ENCODE data around the gene ADSL. TPM values are rescaled to one million over a fixed set of nuclear protein-coding genes. Genes with fewer than 3 reads are reported as not detected.
"Not testable (repeated sequence)": the region's sequence is repeated elsewhere in the genome, so short reads cannot be mapped to it uniquely, and the experiment has no call there.

Gene ADSL
- total and polyA plus RNA-seq, 2 donors, result 58.0 to 104 TPM

- no peaks in the 10 kb centered on the region for H3K27me3 ChIP-seq (ENCODE audit: control insufficient read depth in 2 of 2, insufficient read depth in 1 of 2, low read length in 1 of 2)
- WGBS, result 95% methylated on average over 9 of the region's 9 CpGs
- no peak overlapping the region for H3K27ac ChIP-seq (ENCODE audit: low read depth in 1 of 2, low read length in 1 of 2)
Measured at GRCh38 chr22:40310081-40310767, 36.1 kb upstream of the ADSL start.

GRCh38 chr22:40310768-40311120 is 35.6 kb upstream of the ADSL start:
- Histone ChIP-seq H3K4me3 (ENCODE audit: low read length in 2 of 2) (no peak overlapping the region), H3K36me3 (ENCODE audit: control insufficient read depth in 2 of 2, insufficient read depth in 2 of 2, low read length in 1 of 2) (peaks cover 73 to 89% of the 10 kb centered on the region in 2 donors), H3K27ac (ENCODE audit: low read depth in 1 of 2, low read length in 1 of 2) (no peak overlapping the region), H3K27me3 (ENCODE audit: control insufficient read depth in 2 of 2, insufficient read depth in 1 of 2, low read length in 1 of 2) (no peaks in the 10 kb centered on the region), H3K9me3 (ENCODE audit: control insufficient read depth in 2 of 2, insufficient read depth in 1 of 2, low read length in 1 of 2) (no peaks in the 10 kb centered on the region), H3K4me1 (ENCODE audit: control insufficient read depth in 2 of 2, insufficient read depth in 2 of 2, low read length in 2 of 2) (peaks cover 0 to 3% of the 10 kb centered on the region in 2 donors)
- WGBS, result 97% methylated on average over 5 of the region's 5 CpGs
- no peak for DNase-seq (ENCODE audit: low read depth in 6 of 9, low spot score in 9 of 9)

More at GRCh38 chr22:40310081-40310767, 36.1 kb upstream of the ADSL start:
- H3K4me1 ChIP-seq (ENCODE audit: control insufficient read depth in 2 of 2, insufficient read depth in 2 of 2, low read length in 2 of 2), result peaks cover 0 to 3% of the 10 kb centered on the region in 2 donors
- H3K9me3 ChIP-seq (ENCODE audit: control insufficient read depth in 2 of 2, insufficient read depth in 1 of 2, low read length in 1 of 2), result no peaks in the 10 kb centered on the region
- peaks cover 72 to 89% of the 10 kb centered on the region in 2 donors for H3K36me3 ChIP-seq (ENCODE audit: control insufficient read depth in 2 of 2, insufficient read depth in 2 of 2, low read length in 1 of 2)
- DNase-seq (ENCODE audit: low read depth in 6 of 9, low spot score in 9 of 9), result no peak
- no peak overlapping the region for H3K4me3 ChIP-seq (ENCODE audit: low read length in 2 of 2)

GRCh38 chr22:40311646-40312045 is 34.7 kb upstream of the ADSL start:
- WGBS, result 98% methylated on average over 12 of the region's 12 CpGs
- H3K27ac ChIP-seq (ENCODE audit: low read depth in 1 of 2, low read length in 1 of 2); H3K4me1 ChIP-seq (ENCODE audit: control insufficient read depth in 2 of 2, insufficient read depth in 2 of 2, low read length in 2 of 2): not testable (repeated sequence)

GRCh38 chr22:40312050-40312449 is 34.2 kb upstream of the ADSL start:
- Histone ChIP-seq H3K4me1 (ENCODE audit: control insufficient read depth in 2 of 2, insufficient read depth in 2 of 2, low read length in 2 of 2) (peaks cover 0 to 3% of the 10 kb centered on the region in 2 donors), H3K9me3 (ENCODE audit: control insufficient read depth in 2 of 2, insufficient read depth in 1 of 2, low read length in 1 of 2) (no peaks in the 10 kb centered on the region), H3K27ac (ENCODE audit: low read depth in 1 of 2, low read length in 1 of 2) (no peak overlapping the region), H3K4me3 (ENCODE audit: low read length in 2 of 2) (no peak overlapping the region), H3K27me3 (ENCODE audit: control insufficient read depth in 2 of 2, insufficient read depth in 1 of 2, low read length in 1 of 2) (no peaks in the 10 kb centered on the region), H3K36me3 (ENCODE audit: control insufficient read depth in 2 of 2, insufficient read depth in 2 of 2, low read length in 1 of 2) (peaks cover 80 to 98% of the 10 kb centered on the region in 2 donors)
- whole genome bisulfite sequencing, result 99% methylated on average over 2 of the region's 2 CpGs
- DNase-seq (ENCODE audit: low read depth in 6 of 9, low spot score in 9 of 9), result no peak

More at GRCh38 chr22:40311646-40312045, 34.7 kb upstream of the ADSL start:
- H3K9me3 ChIP-seq (ENCODE audit: control insufficient read depth in 2 of 2, insufficient read depth in 1 of 2, low read length in 1 of 2); DNase-seq (ENCODE audit: low read depth in 6 of 9, low spot score in 9 of 9); H3K27me3 ChIP-seq (ENCODE audit: control insufficient read depth in 2 of 2, insufficient read depth in 1 of 2, low read length in 1 of 2); H3K4me3 ChIP-seq (ENCODE audit: low read length in 2 of 2): not testable (repeated sequence)
- H3K36me3 ChIP-seq (ENCODE audit: control insufficient read depth in 2 of 2, insufficient read depth in 2 of 2, low read length in 1 of 2), result peaks cover 82 to 97% of the 10 kb centered on the region in 2 donors

GRCh38 chr22:40313007-40313406 is 33.3 kb upstream of the ADSL start:
- peaks cover 0 to 3% of the 10 kb centered on the region in 2 donors for H3K4me1 ChIP-seq (ENCODE audit: control insufficient read depth in 2 of 2, insufficient read depth in 2 of 2, low read length in 2 of 2)
- H3K27ac ChIP-seq (ENCODE audit: low read depth in 1 of 2, low read length in 1 of 2), result no peak overlapping the region
- 98% methylated on average over 2 of the region's 2 CpGs for WGBS
- H3K4me3 ChIP-seq (ENCODE audit: low read length in 2 of 2), result no peak overlapping the region
- no peaks in the 10 kb centered on the region for H3K27me3 ChIP-seq (ENCODE audit: control insufficient read depth in 2 of 2, insufficient read depth in 1 of 2, low read length in 1 of 2)
- no peak for DNase-seq (ENCODE audit: low read depth in 6 of 9, low spot score in 9 of 9)
- no peaks in the 10 kb centered on the region for H3K9me3 ChIP-seq (ENCODE audit: control insufficient read depth in 2 of 2, insufficient read depth in 1 of 2, low read length in 1 of 2)
- H3K36me3 ChIP-seq (ENCODE audit: control insufficient read depth in 2 of 2, insufficient read depth in 2 of 2, low read length in 1 of 2), result peaks cover 77 to 97% of the 10 kb centered on the region in 2 donors

- Histone ChIP-seq H3K36me3 (ENCODE audit: control insufficient read depth in 2 of 2, insufficient read depth in 2 of 2, low read length in 1 of 2) (peaks cover 73 to 93% of the 10 kb centered on the region in 2 donors), H3K9me3 (ENCODE audit: control insufficient read depth in 2 of 2, insufficient read depth in 1 of 2, low read length in 1 of 2) (no peaks in the 10 kb centered on the region), H3K4me3 (ENCODE audit: low read length in 2 of 2) (no peak overlapping the region), H3K27ac (ENCODE audit: low read depth in 1 of 2, low read length in 1 of 2) (no peak overlapping the region), H3K27me3 (ENCODE audit: control insufficient read depth in 2 of 2, insufficient read depth in 1 of 2, low read length in 1 of 2) (no peaks in the 10 kb centered on the region), H3K4me1 (ENCODE audit: control insufficient read depth in 2 of 2, insufficient read depth in 2 of 2, low read length in 2 of 2) (peaks cover 0 to 3% of the 10 kb centered on the region in 2 donors)
- DNase-seq (ENCODE audit: low read depth in 6 of 9, low spot score in 9 of 9), result no peak
Measured at GRCh38 chr22:40314041-40314440, 32.3 kb upstream of the ADSL start.

GRCh38 chr22:40320687-40321086 is 25.6 kb upstream of the ADSL start:
- H3K4me1 ChIP-seq (ENCODE audit: control insufficient read depth in 2 of 2, insufficient read depth in 2 of 2, low read length in 2 of 2), result peaks cover 21 to 32% of the 10 kb centered on the region in 2 donors
- H3K4me3 ChIP-seq (ENCODE audit: low read length in 2 of 2), result no peak overlapping the region
- H3K27ac ChIP-seq (ENCODE audit: low read depth in 1 of 2, low read length in 1 of 2), result no peak overlapping the region
- peaks cover 63 to 78% of the 10 kb centered on the region in 2 donors for H3K36me3 ChIP-seq (ENCODE audit: control insufficient read depth in 2 of 2, insufficient read depth in 2 of 2, low read length in 1 of 2)
- H3K27me3 ChIP-seq (ENCODE audit: control insufficient read depth in 2 of 2, insufficient read depth in 1 of 2, low read length in 1 of 2), result no peaks in the 10 kb centered on the region
- H3K9me3 ChIP-seq (ENCODE audit: control insufficient read depth in 2 of 2, insufficient read depth in 1 of 2, low read length in 1 of 2), result no peaks in the 10 kb centered on the region
- DNase-seq (ENCODE audit: low read depth in 6 of 9, low spot score in 9 of 9), result no peak

GRCh38 chr22:40322021-40322420 is 24.3 kb upstream of the ADSL start:
- 98% methylated on average over 5 of the region's 5 CpGs for WGBS
- Histone ChIP-seq H3K4me1 (ENCODE audit: control insufficient read depth in 2 of 2, insufficient read depth in 2 of 2, low read length in 2 of 2) (peaks cover 22 to 37% of the 10 kb centered on the region in 2 donors), H3K4me3 (ENCODE audit: low read length in 2 of 2) (no peak overlapping the region), H3K27ac (ENCODE audit: low read depth in 1 of 2, low read length in 1 of 2) (no peak overlapping the region), H3K36me3 (ENCODE audit: control insufficient read depth in 2 of 2, insufficient read depth in 2 of 2, low read length in 1 of 2) (peaks cover 51 to 71% of the 10 kb centered on the region in 2 donors), H3K9me3 (ENCODE audit: control insufficient read depth in 2 of 2, insufficient read depth in 1 of 2, low read length in 1 of 2) (no peaks in the 10 kb centered on the region), H3K27me3 (ENCODE audit: control insufficient read depth in 2 of 2, insufficient read depth in 1 of 2, low read length in 1 of 2) (no peaks in the 10 kb centered on the region)
- DNase-seq (ENCODE audit: low read depth in 6 of 9, low spot score in 9 of 9), result no peak

GRCh38 chr22:40322818-40323447 is 23.4 kb upstream of the ADSL start:
- 96% methylated on average over 17 of the region's 17 CpGs for WGBS
- no peak overlapping the region for H3K4me3 ChIP-seq (ENCODE audit: low read length in 2 of 2)
- no peak for DNase-seq (ENCODE audit: low read depth in 6 of 9, low spot score in 9 of 9)
- H3K4me1 ChIP-seq (ENCODE audit: control insufficient read depth in 2 of 2, insufficient read depth in 2 of 2, low read length in 2 of 2), result peaks cover 22 to 43% of the 10 kb centered on the region in 2 donors
- H3K27me3 ChIP-seq (ENCODE audit: control insufficient read depth in 2 of 2, insufficient read depth in 1 of 2, low read length in 1 of 2), result no peaks in the 10 kb centered on the region
- H3K9me3 ChIP-seq (ENCODE audit: control insufficient read depth in 2 of 2, insufficient read depth in 1 of 2, low read length in 1 of 2), result no peaks in the 10 kb centered on the region
- H3K27ac ChIP-seq (ENCODE audit: low read depth in 1 of 2, low read length in 1 of 2), result peak overlapping the region; percentile 89 to 97
- H3K36me3 ChIP-seq (ENCODE audit: control insufficient read depth in 2 of 2, insufficient read depth in 2 of 2, low read length in 1 of 2), result peaks cover 45 to 72% of the 10 kb centered on the region in 2 donors
